HG02970 (cell line): ENCODE results near the gene TICAM2.

Experiments used
- ATAC-seq: cut with Tn5 transposase; IDR thresholded peaks from one replicate; pipeline ENCODE4 v1.9.1; 2021; ENCODE audit warnings: mild to moderate bottlenecking, moderate library complexity, moderate number of reproducible peaks; ENCODE audit not compliant: unreplicated experiment, low FRiP score

The TICAM2 gene

GRCh38 chr5:115542086-115542485, 60.2 kb downstream of the TICAM2 start:
- ATAC-seq, result no peak

- ATAC-seq, result no peak
These were observed 60.7 kb downstream of the TICAM2 start for GRCh38 chr5:115541611-115542010.

- ATAC-seq, result no peak
These were observed 66.7 kb downstream of the TICAM2 start for GRCh38 chr5:115535479-115536035.

- ATAC-seq, result no peak
These were observed 69.8 kb downstream of the TICAM2 start for GRCh38 chr5:115532517-115532916.

GRCh38 chr5:115531787-115532367, 70.4 kb downstream of the TICAM2 start:
- no peak for ATAC-seq

DNA sequence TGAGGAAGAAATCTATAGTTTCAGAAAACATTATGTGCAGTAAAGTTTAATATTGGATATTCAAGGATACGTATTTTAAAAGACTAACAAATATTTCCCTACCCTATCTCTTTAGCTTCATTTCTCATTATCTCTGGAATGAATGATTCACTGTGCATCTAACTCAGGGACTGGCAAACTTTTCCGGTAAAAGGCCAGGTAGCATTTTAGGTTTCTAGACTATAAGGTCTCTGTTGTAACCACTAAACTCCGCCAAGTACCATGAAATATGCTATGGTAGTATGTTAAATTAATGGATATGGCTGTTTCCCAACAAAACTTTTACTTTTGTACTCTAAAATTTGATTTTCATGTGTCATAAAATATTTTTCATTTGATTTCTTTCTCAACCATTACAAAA, 70.9 kb downstream of the TICAM2 start:
- ATAC-seq, result no peak

GRCh38 chr5:115530426-115530825, 71.9 kb downstream of the TICAM2 start:
- no peak for ATAC-seq
